Stimulated activated CD4-positive, alpha-beta T cell treated with anti-CD3 and anti-CD28 coated beads, Interleukin-15, amount 100 ng/mL, for 24 hours (primary cell): ENCODE data around the gene RRBP1.

Source experiments
- DNase-seq: peaks from one replicate; pipeline ENCODE4 v3.0.0-alpha.2; 2020

Gene RRBP1

GRCh38 chr20:17633850-17634500 is 48.1 kb downstream of the RRBP1 start:
- no peak for DNase-seq

- no peak for DNase-seq
Observed at GRCh38 chr20:17633221-17633849, 48.7 kb downstream of the RRBP1 start.

- no peak for DNase-seq
Observed at GRCh38 chr20:17631576-17632319, 50.3 kb downstream of the RRBP1 start.

GRCh38 chr20:17630806-17631195 is 51.2 kb downstream of the RRBP1 start:
- DNase-seq: no peak

GRCh38 chr20:17630151-17630805 is 51.8 kb downstream of the RRBP1 start:
- no peak for DNase-seq

GRCh38 chr20:17629678-17630089 is 52.4 kb downstream of the RRBP1 start:
- DNase-seq: no peak

- DNase-seq: no peak
Observed at GRCh38 chr20:17629025-17629424, 53.0 kb downstream of the RRBP1 start.

GRCh38 chr20:17628101-17628841 is 53.8 kb downstream of the RRBP1 start:
- DNase-seq: no peak

GRCh38 chr20:17627101-17627955 is 54.7 kb downstream of the RRBP1 start:
- no peak for DNase-seq

- no peak for DNase-seq
Observed at GRCh38 chr20:17626217-17627007, 55.6 kb downstream of the RRBP1 start.

GRCh38 chr20:17625246-17626051 is 56.6 kb downstream of the RRBP1 start:
- no peak for DNase-seq

- no peak for DNase-seq
Observed at GRCh38 chr20:17624551-17625245, 57.3 kb downstream of the RRBP1 start.

- DNase-seq: no peak
Observed at GRCh38 chr20:17624070-17624469, 58.0 kb downstream of the RRBP1 start.

- no peak for DNase-seq
Observed at GRCh38 chr20:17622851-17623508, 59.1 kb downstream of the RRBP1 start.

- DNase-seq: no peak
Observed at GRCh38 chr20:17622086-17622850, 59.8 kb downstream of the RRBP1 start.

- no peak for DNase-seq
Observed at GRCh38 chr20:17621229-17621968, 60.6 kb downstream of the RRBP1 start.
